Large intestine (tissue), 3 donors: ENCODE measurements around the gene SERPINA4. TPM values are rescaled to one million over a fixed set of nuclear protein-coding genes. Genes with fewer than 3 reads are reported as not detected.

Experiments used
- DNase-seq, 2 donors: peaks; one replicate each; pipeline versions ENCODE4 v3.0.0 to v3.0.0-alpha.2; 2013
- H3K27ac ChIP-seq: one replicate; pipeline ENCODE4 v1.5.1; 2013; ENCODE audit warnings: low read length
- H3K27me3 ChIP-seq: 2 replicates; pipeline ENCODE4 v1.6.1; 2013; ENCODE audit warnings: low read length; ENCODE audit not compliant: control insufficient read depth, insufficient read depth
- H3K36me3 ChIP-seq: 2 replicates; pipeline ENCODE4 v1.6.1; 2013; ENCODE audit warnings: low read length; ENCODE audit not compliant: control insufficient read depth, insufficient read depth
- H3K4me1 ChIP-seq: one replicate; pipeline ENCODE4 v1.6.1; 2013; ENCODE audit warnings: low read length; ENCODE audit not compliant: control insufficient read depth, insufficient read depth
- H3K4me3 ChIP-seq: one replicate; pipeline ENCODE4 v1.5.1; 2013; ENCODE audit warnings: low read length
- H3K9me3 ChIP-seq: one replicate; pipeline ENCODE4 v1.6.1; 2013; ENCODE audit warnings: mild to moderate bottlenecking, low read depth, low read length, moderate library complexity; ENCODE audit not compliant: control insufficient read depth
- WGBS: methylation state at CpG from one replicate; pipeline ENCODE4 v1.1.5; 2013; ENCODE audit warnings: low lambda C conversion rate; ENCODE audit not compliant: insufficient coverage; 5-methylcytosine and 5-hydroxymethylcytosine counted together
- polyA plus RNA-seq: library from polyadenylated mRNA; unstranded; fragments of 120-200 nt; gene quantifications from one replicate; pipeline ENCODE4 v1.2.1, GENCODE V29; 2013

Gene SERPINA4
- polyA plus RNA-seq, 1 donor, result 46.0 TPM

- DNase-seq, result no peak
- Histone ChIP-seq H3K27me3 (no peaks in the 10 kb centered on the region), H3K9me3 (no peaks in the 10 kb centered on the region), H3K4me1 (peaks cover 21% of the 10 kb centered on the region), H3K27ac (no peak overlapping the region), H3K36me3 (no peaks in the 10 kb centered on the region), H3K4me3 (no peak overlapping the region)
- no CpG with 5 or more reads among the region's 8 CpGs for WGBS
Observed at GRCh38 chr14:94591871-94592270, 30.6 kb downstream of the SERPINA4 start.

DNA sequence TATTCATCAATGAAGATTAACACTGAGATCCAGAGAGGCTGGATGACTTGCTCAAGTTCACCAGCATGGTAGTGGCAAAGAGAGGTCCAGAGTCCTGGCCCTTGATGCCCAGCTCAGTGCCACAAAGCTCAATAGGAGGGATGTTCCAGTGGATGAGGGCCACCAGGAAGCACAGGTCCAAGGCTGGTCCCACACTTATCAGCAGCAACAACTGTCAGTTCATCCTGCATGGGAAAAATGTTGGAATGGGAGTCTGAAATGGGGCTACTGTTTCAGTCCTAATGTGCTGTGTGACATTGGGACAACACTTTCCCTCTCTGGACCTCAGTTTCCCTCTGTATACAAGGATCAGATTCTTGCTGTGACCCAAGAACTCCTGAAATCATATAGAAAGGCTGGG lies 31.2 kb downstream of the SERPINA4 start:
- Histone ChIP-seq H3K4me1 (peaks cover 23% of the 10 kb centered on the region), H3K27me3 (no peaks in the 10 kb centered on the region), H3K4me3 (no peak overlapping the region), H3K36me3 (no peaks in the 10 kb centered on the region), H3K27ac (no peak overlapping the region), H3K9me3 (no peaks in the 10 kb centered on the region)
- no peak for DNase-seq

DNA sequence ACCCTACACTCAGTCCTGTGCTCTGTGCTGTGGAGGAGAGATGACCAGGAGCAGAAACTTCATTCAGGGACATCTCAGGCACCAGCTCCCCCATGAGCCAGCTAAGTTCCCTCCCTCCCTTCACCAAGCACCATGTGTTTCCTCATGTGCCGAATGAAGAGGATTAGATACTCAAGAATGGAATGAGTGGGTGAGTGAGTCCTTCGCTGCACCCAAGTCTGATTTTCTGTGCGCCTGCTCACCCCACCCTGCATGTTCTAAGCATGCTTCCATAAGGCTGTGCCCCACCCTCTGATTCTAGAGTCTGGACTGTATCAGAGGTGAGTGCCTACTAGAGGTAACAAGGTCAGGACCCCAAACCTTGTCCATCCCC lies 32.1 kb downstream of the SERPINA4 start:
- Histone ChIP-seq H3K27ac (peak overlapping the region; percentile 40), H3K9me3 (no peaks in the 10 kb centered on the region), H3K36me3 (no peaks in the 10 kb centered on the region), H3K4me3 (no peak overlapping the region), H3K4me1 (peaks cover 32% of the 10 kb centered on the region), H3K27me3 (no peaks in the 10 kb centered on the region)
- DNase-seq, result peak in 1 of 2 donors; percentile 17
- no CpG with 5 or more reads among the region's 3 CpGs for WGBS

GRCh38 chr14:94593749-94594431 lies 32.6 kb downstream of the SERPINA4 start:
- Histone ChIP-seq H3K27ac (peak overlapping the region; percentile 47), H3K9me3 (no peaks in the 10 kb centered on the region), H3K4me1 (peaks cover 38% of the 10 kb centered on the region), H3K36me3 (no peaks in the 10 kb centered on the region), H3K27me3 (no peaks in the 10 kb centered on the region), H3K4me3 (no peak overlapping the region)
- DNase-seq, result peak; percentile 72 to 88
- no CpG with 5 or more reads among the region's 4 CpGs for WGBS

DNA sequence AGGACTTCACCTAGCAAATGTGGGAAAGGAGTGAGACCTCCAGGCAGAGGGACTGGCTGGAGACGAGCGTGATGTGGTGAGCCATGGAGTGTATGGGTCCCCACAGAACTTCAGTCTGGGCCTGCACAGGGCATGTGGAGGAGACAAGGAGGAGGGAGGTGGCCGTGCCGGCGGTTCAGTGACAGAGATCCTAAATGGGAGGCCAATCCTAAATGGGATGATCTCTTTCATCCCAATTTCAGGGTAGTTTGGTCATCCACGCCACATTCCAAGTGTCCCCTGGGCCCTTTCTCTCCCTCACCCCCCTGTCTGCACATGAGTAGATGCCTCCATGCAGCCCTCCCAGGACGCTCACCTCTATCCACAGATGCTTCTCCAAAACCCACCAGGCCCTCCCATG lies 33.2 kb downstream of the SERPINA4 start:
- DNase-seq, result no peak
- peak overlapping the region; percentile 47 for H3K27ac ChIP-seq
- no peaks in the 10 kb centered on the region for H3K36me3 ChIP-seq
- no peaks in the 10 kb centered on the region for H3K27me3 ChIP-seq
- peaks cover 41% of the 10 kb centered on the region for H3K4me1 ChIP-seq
- H3K9me3 ChIP-seq, result no peaks in the 10 kb centered on the region
- no peak overlapping the region for H3K4me3 ChIP-seq
- WGBS, result no CpG with 5 or more reads among the region's 7 CpGs

DNA sequence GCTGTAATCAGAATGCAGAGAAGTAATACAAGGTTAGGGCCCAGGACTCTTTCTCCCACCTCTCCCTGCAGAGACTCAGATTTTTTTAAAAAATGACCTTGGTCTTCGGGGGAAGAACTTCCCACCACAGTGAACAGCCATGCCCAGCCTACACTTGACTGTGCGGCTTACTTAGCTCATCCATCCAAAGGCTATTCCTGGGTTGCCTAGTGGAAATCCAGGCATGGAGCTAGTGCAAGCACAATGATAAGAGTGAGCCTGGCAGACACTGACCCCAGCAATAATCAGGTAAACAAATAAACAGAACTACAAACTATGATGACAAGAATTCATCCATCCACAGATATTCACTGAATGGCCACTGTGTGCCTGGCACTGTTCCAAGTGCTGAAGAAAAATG lies 34.7 kb downstream of the SERPINA4 start:
- no CpG with 5 or more reads among the region's 2 CpGs for WGBS
- H3K36me3 ChIP-seq, result no peaks in the 10 kb centered on the region
- peaks cover 2% of the 10 kb centered on the region for H3K9me3 ChIP-seq
- H3K4me1 ChIP-seq, result peaks cover 55% of the 10 kb centered on the region
- no peak overlapping the region for H3K27ac ChIP-seq
- no peak for DNase-seq
- no peak overlapping the region for H3K4me3 ChIP-seq
- no peaks in the 10 kb centered on the region for H3K27me3 ChIP-seq

DNA sequence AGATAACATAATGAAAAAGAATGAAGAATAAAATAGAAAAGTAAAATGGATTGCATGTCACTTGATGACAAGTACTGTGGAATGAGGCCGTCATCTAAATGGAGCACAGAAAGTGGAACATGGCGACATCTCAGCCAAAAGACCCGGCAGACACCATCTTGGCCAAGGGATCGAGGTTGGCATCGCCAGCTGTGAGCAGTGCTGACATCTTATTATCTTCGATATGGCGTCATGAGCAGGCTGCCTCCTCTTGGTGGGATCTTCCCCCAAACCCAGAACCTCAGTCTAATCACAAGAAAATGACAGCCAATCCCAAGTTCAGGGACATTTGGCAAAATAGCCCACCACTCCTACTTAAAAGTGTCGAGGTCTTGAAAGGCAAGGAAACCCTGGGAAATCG lies 35.1 kb downstream of the SERPINA4 start:
- Histone ChIP-seq H3K9me3 (peaks cover 5% of the 10 kb centered on the region), H3K27me3 (no peaks in the 10 kb centered on the region), H3K4me1 (peaks cover 57% of the 10 kb centered on the region), H3K27ac (no peak overlapping the region), H3K36me3 (no peaks in the 10 kb centered on the region), H3K4me3 (no peak overlapping the region)
- DNase-seq, result no peak
- 100% methylated on average over 3 of the region's 9 CpGs for WGBS

GRCh38 chr14:94597788-94598187 lies 36.5 kb downstream of the SERPINA4 start:
- Histone ChIP-seq H3K27ac (peak overlapping the region; percentile 91), H3K27me3 (no peaks in the 10 kb centered on the region), H3K9me3 (peaks cover 5% of the 10 kb centered on the region), H3K4me3 (no peak overlapping the region), H3K36me3 (no peaks in the 10 kb centered on the region), H3K4me1 (peaks cover 66% of the 10 kb centered on the region)
- WGBS, result no CpG with 5 or more reads among the region's 5 CpGs
- no peak for DNase-seq

DNA sequence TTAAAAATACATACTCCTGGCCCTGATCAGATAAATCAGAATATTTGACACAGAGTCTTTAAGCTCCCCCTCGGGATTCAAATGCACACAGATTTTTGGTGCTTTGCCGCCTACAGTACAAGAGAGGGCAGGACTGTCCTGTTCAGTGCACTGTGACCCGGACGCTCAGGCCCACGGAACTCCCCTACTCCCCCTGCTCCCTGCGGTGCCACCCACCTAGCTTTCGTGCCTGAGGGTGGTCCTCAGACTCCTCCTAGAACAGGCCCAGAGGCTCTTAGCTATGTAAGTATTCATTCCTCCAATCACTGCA lies 37.2 kb downstream of the SERPINA4 start:
- H3K27ac ChIP-seq, result peak overlapping the region; percentile 91
- no CpG with 5 or more reads among the region's 7 CpGs for WGBS
- no peak for DNase-seq
- H3K9me3 ChIP-seq, result peaks cover 5% of the 10 kb centered on the region
- no peaks in the 10 kb centered on the region for H3K27me3 ChIP-seq
- H3K4me1 ChIP-seq, result peaks cover 60% of the 10 kb centered on the region
- no peak overlapping the region for H3K4me3 ChIP-seq
- no peaks in the 10 kb centered on the region for H3K36me3 ChIP-seq

- H3K4me3 ChIP-seq, result no peak overlapping the region
- peak; percentile 94 to 97 for DNase-seq
- H3K4me1 ChIP-seq, result peaks cover 54% of the 10 kb centered on the region
- no peaks in the 10 kb centered on the region for H3K27me3 ChIP-seq
- no CpG with 5 or more reads among the region's 11 CpGs for WGBS
- peak overlapping the region; percentile 91 for H3K27ac ChIP-seq
- no peaks in the 10 kb centered on the region for H3K36me3 ChIP-seq
- peaks cover 5% of the 10 kb centered on the region for H3K9me3 ChIP-seq
Observed at GRCh38 chr14:94598816-94599655, 37.8 kb downstream of the SERPINA4 start.

GRCh38 chr14:94599656-94600004 lies 38.4 kb downstream of the SERPINA4 start:
- no peaks in the 10 kb centered on the region for H3K27me3 ChIP-seq
- H3K36me3 ChIP-seq, result no peaks in the 10 kb centered on the region
- 17% methylated on average over 1 of the region's 3 CpGs for WGBS
- H3K27ac ChIP-seq, result peak overlapping the region; percentile 91
- peaks cover 5% of the 10 kb centered on the region for H3K9me3 ChIP-seq
- H3K4me1 ChIP-seq, result peaks cover 48% of the 10 kb centered on the region
- DNase-seq, result peak in 1 of 2 donors; percentile 80
- no peak overlapping the region for H3K4me3 ChIP-seq
